A549 (cell line): Measurements from ENCODE around the gene UIMC1.

ENCODE experiments used
- ESRRA ChIP-seq: fragments of 150-350 bp; IDR thresholded peaks from 2 replicates; pipeline ENCODE4 v1.6.1; 2014; ENCODE audit warnings: mild to moderate bottlenecking, low read length, borderline replicate concordance
- HDAC2 ChIP-seq: fragments of 200-600 bp; sonication (generic); IDR thresholded peaks from 2 replicates; pipeline ENCODE4 v1.6.1; 2016
- TF ChIP-seq, protein P1 (sequence below): fragments of >200 bp; sonication (Bioruptor Twin); formaldehyde crosslinking; IDR thresholded peaks from 3 replicates; pipeline ENCODE4 v1.5.1; 2016
- TF ChIP-seq, protein P2 (sequence below): IDR thresholded peaks from 2 replicates; pipeline ENCODE4 v1.6.1; 2012

DNA sequence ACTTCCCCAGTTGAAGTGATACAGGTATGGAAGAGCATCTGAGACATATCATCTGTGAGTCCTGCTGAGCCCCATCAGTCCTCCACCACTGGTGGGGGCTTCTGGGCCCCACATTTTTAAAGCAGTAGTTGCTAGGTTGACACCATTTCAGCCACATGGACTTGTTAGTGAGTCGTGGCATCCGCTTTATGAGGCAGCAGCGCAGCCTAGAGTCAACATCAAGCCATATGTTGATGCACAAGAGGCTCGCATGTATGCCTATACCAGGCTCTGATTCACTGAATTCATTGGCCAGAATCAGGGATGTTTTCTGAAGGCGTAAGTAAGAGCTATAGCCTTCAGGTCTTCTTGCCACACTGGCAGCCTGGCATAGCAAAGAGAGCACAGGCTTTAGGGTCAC, 42.7 kb upstream of the UIMC1 start:
- no peak for TF ChIP-seq HDAC2
- TF ChIP-seq, protein P1, sequence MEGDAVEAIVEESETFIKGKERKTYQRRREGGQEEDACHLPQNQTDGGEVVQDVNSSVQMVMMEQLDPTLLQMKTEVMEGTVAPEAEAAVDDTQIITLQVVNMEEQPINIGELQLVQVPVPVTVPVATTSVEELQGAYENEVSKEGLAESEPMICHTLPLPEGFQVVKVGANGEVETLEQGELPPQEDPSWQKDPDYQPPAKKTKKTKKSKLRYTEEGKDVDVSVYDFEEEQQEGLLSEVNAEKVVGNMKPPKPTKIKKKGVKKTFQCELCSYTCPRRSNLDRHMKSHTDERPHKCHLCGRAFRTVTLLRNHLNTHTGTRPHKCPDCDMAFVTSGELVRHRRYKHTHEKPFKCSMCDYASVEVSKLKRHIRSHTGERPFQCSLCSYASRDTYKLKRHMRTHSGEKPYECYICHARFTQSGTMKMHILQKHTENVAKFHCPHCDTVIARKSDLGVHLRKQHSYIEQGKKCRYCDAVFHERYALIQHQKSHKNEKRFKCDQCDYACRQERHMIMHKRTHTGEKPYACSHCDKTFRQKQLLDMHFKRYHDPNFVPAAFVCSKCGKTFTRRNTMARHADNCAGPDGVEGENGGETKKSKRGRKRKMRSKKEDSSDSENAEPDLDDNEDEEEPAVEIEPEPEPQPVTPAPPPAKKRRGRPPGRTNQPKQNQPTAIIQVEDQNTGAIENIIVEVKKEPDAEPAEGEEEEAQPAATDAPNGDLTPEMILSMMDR: no peak
- TF ChIP-seq, protein P2, sequence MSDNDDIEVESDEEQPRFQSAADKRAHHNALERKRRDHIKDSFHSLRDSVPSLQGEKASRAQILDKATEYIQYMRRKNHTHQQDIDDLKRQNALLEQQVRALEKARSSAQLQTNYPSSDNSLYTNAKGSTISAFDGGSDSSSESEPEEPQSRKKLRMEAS: no peak
- no peak for TF ChIP-seq ESRRA
